WTC11 (cell line): ENCODE data around the gene RIMBP2.

Source experiments
- CDX4 ChIP-seq: fragments of 250-450 bp; sonication (Bioruptor Pico); IDR thresholded peaks from 2 replicates; pipeline ENCODE4 v1.9.0; 2021; ENCODE audit warnings: moderate library complexity, mild to moderate bottlenecking, inconsistent platforms, borderline replicate concordance
- JUN ChIP-seq: sonication (generic); formaldehyde crosslinking; IDR thresholded peaks from 2 replicates; pipeline ENCODE4 v1.8.0; 2023; ENCODE audit warnings: mild to moderate bottlenecking, missing genetic modification reagents
- KAT7 ChIP-seq: sonication (generic); formaldehyde crosslinking; IDR thresholded peaks from 2 replicates; pipeline ENCODE4 v1.8.1; 2023; ENCODE audit warnings: missing genetic modification reagents, mild to moderate bottlenecking, borderline replicate concordance
- PREB ChIP-seq: sonication (generic); formaldehyde crosslinking; IDR thresholded peaks from 2 replicates; pipeline ENCODE4 v1.8.1; 2022; ENCODE audit warnings: mild to moderate bottlenecking, missing genetic modification reagents, moderate library complexity, borderline replicate concordance
- PRRX2 ChIP-seq: fragments of 250-450 bp; sonication (Bioruptor Pico); IDR thresholded peaks from 2 replicates; pipeline ENCODE4 v1.8.0; 2021; ENCODE audit warnings: mild to moderate bottlenecking
- ZBTB21 ChIP-seq: sonication (generic); formaldehyde crosslinking; IDR thresholded peaks from 2 replicates; pipeline ENCODE4 v1.8.1; 2023; ENCODE audit warnings: mild to moderate bottlenecking, missing genetic modification reagents, borderline replicate concordance
- ZNF121 ChIP-seq: sonication (generic); formaldehyde crosslinking; IDR thresholded peaks from 2 replicates; pipeline ENCODE4 v1.8.0; 2023; ENCODE audit warnings: missing genetic modification reagents
- ZNF232 ChIP-seq: sonication (generic); formaldehyde crosslinking; IDR thresholded peaks from 2 replicates; pipeline ENCODE4 v1.8.0; 2022; ENCODE audit warnings: mild to moderate bottlenecking, missing genetic modification reagents
- ZNF317 ChIP-seq: sonication (generic); formaldehyde crosslinking; IDR thresholded peaks from 2 replicates; pipeline ENCODE4 v1.8.1; 2023; ENCODE audit warnings: low read depth, mild to moderate bottlenecking, moderate library complexity, missing genetic modification reagents, borderline replicate concordance
- TF ChIP-seq, protein P1 (sequence below): fragments of 200-600 bp; IDR thresholded peaks from 2 replicates; pipeline ENCODE4 v1.8.0; 2022; ENCODE audit warnings: antibody characterized with exemption
- TF ChIP-seq, protein P2 (sequence below): sonication (generic); formaldehyde crosslinking; IDR thresholded peaks from 2 replicates; pipeline ENCODE4 v1.8.1; 2022; ENCODE audit warnings: low read depth, missing genetic modification reagents, borderline replicate concordance
- TF ChIP-seq, protein P3 (sequence below): sonication (generic); formaldehyde crosslinking; IDR thresholded peaks from 2 replicates; pipeline ENCODE4 v1.8.1; 2022; ENCODE audit warnings: missing genetic modification reagents, borderline replicate concordance
- TF ChIP-seq, protein P4 (sequence below): sonication (generic); formaldehyde crosslinking; IDR thresholded peaks from 2 replicates; pipeline ENCODE4 v1.8.0; 2022; ENCODE audit warnings: mild to moderate bottlenecking, missing genetic modification reagents

DNA sequence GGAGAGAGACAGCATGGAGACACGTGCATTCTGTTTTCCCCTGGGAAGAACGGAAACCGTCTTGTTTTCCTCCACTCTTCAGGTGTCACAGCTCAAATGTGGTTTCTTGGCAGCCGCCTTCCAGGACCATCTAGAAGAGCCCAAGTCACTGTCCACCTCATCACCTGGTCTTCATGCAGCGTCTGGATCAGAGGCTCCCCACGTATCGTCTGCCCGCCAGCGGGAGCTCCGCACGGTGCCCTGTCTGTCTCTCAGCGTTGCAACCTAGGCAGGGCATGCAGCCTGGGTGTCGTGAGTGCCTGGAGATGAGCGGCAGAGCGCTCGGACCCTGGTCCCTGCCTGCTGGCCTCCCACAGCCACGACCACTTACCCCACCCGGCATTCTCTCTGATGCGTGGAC lies 260.9 kb downstream of the RIMBP2 start:
- TF ChIP-seq ZNF232 (CRISPR knock-in tag) (no peak), PRRX2 (CRISPR knock-in tag) (no peak), ZNF121 (no peak), KAT7 (no peak), PREB (CRISPR knock-in tag) (no peak), JUN (CRISPR knock-in tag) (no peak), ZBTB21 (CRISPR knock-in tag) (no peak), ZNF317 (CRISPR knock-in tag) (no peak), CDX4 (no peak)
- TF ChIP-seq, protein P1, sequence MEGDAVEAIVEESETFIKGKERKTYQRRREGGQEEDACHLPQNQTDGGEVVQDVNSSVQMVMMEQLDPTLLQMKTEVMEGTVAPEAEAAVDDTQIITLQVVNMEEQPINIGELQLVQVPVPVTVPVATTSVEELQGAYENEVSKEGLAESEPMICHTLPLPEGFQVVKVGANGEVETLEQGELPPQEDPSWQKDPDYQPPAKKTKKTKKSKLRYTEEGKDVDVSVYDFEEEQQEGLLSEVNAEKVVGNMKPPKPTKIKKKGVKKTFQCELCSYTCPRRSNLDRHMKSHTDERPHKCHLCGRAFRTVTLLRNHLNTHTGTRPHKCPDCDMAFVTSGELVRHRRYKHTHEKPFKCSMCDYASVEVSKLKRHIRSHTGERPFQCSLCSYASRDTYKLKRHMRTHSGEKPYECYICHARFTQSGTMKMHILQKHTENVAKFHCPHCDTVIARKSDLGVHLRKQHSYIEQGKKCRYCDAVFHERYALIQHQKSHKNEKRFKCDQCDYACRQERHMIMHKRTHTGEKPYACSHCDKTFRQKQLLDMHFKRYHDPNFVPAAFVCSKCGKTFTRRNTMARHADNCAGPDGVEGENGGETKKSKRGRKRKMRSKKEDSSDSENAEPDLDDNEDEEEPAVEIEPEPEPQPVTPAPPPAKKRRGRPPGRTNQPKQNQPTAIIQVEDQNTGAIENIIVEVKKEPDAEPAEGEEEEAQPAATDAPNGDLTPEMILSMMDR = no peak
- TF ChIP-seq, protein P2, sequence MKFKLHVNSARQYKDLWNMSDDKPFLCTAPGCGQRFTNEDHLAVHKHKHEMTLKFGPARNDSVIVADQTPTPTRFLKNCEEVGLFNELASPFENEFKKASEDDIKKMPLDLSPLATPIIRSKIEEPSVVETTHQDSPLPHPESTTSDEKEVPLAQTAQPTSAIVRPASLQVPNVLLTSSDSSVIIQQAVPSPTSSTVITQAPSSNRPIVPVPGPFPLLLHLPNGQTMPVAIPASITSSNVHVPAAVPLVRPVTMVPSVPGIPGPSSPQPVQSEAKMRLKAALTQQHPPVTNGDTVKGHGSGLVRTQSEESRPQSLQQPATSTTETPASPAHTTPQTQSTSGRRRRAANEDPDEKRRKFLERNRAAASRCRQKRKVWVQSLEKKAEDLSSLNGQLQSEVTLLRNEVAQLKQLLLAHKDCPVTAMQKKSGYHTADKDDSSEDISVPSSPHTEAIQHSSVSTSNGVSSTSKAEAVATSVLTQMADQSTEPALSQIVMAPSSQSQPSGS (CRISPR knock-in tag) = no peak
- TF ChIP-seq, protein P3, sequence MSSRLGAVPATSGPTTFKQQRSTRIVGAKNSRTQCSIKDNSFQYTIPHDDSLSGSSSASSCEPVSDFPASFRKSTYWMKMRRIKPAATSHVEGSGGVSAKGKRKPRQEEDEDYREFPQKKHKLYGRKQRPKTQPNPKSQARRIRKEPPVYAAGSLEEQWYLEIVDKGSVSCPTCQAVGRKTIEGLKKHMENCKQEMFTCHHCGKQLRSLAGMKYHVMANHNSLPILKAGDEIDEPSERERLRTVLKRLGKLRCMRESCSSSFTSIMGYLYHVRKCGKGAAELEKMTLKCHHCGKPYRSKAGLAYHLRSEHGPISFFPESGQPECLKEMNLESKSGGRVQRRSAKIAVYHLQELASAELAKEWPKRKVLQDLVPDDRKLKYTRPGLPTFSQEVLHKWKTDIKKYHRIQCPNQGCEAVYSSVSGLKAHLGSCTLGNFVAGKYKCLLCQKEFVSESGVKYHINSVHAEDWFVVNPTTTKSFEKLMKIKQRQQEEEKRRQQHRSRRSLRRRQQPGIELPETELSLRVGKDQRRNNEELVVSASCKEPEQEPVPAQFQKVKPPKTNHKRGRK (CRISPR knock-in tag) = no peak
- TF ChIP-seq, protein P4, sequence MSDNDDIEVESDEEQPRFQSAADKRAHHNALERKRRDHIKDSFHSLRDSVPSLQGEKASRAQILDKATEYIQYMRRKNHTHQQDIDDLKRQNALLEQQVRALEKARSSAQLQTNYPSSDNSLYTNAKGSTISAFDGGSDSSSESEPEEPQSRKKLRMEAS (CRISPR knock-in tag) = no peak
